GM18951 (cell line): ENCODE data around the gene MAPKBP1.

Experiments used
- POLR2A ChIP-seq: IDR thresholded peaks from 4 replicates; pipeline ENCODE4 v1.6.1; 2011; ENCODE audit warnings: mild to moderate bottlenecking; ENCODE audit not compliant: insufficient read length, insufficient read depth; ENCODE audit errors: extremely low read depth
- in situ Hi-C: fragments of 300-500 bp; cut with MboI; formaldehyde crosslinking; loops from one replicate; pipeline ENCODE4 v1.12.0; 2022; ENCODE audit warnings: low sequenced_read_pairs, mixed read lengths, inconsistent platforms; ENCODE audit not compliant: unreplicated experiment

MAPKBP1 gene

GRCh38 chr15:41857316-41857715, 83.0 kb downstream of the MAPKBP1 start:
- in situ Hi-C loops, result no loop called here
- no peak for TF ChIP-seq POLR2A

DNA sequence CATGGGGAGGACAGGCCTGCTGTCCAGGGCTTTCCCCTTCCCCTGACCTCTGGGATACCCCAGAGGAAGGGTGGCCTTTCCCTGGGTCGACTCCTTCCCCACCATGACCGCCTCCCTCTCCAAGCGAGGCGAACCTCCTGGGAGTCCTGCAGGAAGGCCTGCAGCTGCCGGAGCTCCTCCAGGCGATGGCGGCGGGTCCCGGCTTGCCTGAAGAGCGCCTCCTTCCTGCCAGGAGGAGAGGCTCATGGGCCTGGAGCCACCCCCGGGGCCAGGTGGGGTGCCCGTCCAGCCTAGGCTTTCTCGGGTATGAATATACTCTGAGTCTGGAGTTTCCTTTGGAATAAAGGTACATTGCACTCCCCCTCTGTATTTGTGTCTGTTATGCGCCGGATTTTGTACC, 84.5 kb downstream of the MAPKBP1 start:
- in situ Hi-C loops, result no loop called here
- TF ChIP-seq POLR2A, result no peak

DNA sequence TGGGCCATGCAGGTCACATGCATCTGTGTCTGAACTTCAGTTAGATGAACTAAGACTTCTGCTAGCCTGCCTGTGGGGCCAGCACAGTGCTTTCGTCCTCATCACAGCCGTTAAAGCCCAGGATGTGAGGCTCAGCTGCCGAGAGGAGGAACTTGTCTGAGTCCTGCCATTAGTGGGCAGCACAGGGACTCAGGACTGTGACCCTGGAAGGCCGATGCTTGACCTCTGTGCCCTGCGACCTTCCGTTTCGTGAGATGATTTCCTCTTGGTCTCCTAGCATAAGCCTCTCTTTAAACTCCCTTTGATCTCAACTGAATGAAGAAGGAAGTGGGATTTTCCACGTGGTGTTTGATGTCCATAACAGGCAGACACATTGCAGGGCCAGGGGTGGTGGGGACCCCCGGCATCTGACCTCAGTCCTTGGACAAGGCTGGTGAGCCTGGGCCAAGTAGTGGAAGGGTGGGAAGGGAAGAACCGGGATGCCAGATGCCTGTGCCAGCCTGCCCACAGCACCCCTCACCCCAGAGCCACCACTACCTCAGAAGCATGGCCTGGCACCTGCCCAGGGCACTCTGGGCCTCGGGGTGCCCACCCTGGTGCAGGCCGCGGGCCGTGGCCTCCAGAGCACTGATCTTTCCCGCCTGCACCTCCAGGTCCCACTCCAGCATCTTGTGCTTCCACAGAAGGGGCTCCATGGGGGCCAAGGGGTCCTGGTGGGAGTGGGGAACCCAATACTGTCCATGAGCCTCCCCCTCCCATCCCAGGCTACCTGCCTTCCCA, 86.0 kb downstream of the MAPKBP1 start:
- TF ChIP-seq POLR2A, result no peak
- in situ Hi-C loops, result no loop called here

DNA sequence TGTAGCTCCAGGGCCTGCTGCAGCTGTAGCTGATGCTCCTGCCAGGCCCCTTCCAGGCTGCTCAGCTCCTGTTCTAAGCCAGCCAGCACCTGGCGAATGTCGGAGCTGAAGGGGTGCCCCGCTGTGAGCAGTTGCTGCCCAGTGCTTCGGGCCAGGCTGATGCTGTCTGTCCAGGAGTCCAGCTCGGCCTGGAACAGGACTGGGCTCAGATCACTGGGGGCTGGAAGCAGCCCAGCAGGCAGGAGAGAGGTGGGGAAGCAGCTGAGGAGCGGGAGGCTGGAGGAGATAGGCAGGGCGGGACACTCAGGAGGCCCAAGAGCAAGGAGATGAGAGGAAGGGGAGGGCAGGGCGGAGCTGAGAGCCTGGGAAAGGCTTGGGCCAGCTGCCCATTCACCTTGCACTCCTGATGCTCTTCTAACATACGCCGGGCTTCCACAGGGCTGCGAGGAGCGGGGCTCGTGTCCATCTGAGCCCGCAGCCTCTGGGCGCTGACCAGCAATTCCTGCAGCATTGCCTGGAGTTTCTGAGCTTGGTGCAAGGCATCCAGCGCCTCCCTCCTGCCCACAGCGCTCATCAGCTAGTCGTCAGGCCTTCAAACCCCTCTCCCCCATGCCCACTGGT, 87.6 kb downstream of the MAPKBP1 start:
- in situ Hi-C loops, result no loop called here
- TF ChIP-seq POLR2A, result no peak

- TF ChIP-seq POLR2A, result no peak
Observed at GRCh38 chr15:41862515-41863116, 88.3 kb downstream of the MAPKBP1 start.

DNA sequence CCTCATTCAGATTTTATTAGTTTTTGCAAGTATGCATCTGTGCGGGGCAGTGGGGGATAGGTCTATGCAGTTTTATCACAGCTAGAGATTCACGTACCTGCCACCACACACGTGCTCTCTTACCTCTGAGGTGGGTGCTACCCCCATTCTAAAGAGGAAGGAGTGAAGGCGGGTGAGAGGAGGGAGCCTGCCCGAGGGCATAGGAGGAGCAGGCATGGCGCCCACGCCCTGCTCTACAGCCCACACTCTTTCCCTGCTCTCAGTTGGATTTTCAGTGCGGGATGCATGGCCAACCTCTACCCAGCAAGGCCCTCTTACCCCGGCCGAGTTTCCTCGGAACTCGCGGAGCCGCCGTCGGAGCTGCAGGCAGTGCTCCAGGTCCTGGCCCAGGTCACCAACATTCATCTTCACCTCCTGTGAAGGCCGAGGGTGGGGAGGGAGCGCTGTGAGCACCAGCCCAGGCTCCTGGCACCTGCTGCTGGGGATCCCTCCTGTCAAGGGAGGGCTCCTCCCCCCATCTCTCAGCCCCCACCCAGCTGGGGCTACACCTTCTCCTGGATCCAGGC, 91.3 kb downstream of the MAPKBP1 start:
- in situ Hi-C loops, result no loop called here
- no peak for TF ChIP-seq POLR2A

More at GRCh38 chr15:41862515-41863116, 88.3 kb downstream of the MAPKBP1 start:
- in situ Hi-C loops, result no loop called here

DNA sequence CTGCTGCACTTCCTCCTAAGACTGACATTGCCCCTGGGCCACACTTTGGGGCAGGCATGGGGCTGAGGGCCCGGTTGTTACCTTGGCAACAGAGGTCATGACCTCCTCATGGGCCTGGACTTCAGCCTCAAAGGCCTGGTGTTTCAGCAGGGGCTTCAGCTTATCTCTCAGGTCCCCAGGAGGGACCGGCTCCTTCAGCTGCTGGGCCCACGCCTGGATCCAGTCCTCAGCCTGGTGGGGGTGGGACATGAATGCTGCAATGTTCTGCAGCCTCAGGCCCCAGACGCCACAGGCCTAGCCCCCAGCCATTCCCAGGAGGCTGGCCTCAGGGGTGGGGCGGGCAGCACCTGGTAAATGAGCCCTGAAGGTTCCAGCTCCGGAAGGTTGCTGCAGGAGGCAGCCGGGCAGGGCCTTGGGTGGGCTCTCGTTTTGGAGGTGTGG, 92.0 kb downstream of the MAPKBP1 start:
- TF ChIP-seq POLR2A, result no peak
- in situ Hi-C loops, result no loop called here

- in situ Hi-C loops, result no loop called here
- no peak for TF ChIP-seq POLR2A
Observed at GRCh38 chr15:41866872-41867579, 92.7 kb downstream of the MAPKBP1 start.

- no peak for TF ChIP-seq POLR2A
- in situ Hi-C loops, result no loop called here
Observed at GRCh38 chr15:41868321-41868720, 94.0 kb downstream of the MAPKBP1 start.

DNA sequence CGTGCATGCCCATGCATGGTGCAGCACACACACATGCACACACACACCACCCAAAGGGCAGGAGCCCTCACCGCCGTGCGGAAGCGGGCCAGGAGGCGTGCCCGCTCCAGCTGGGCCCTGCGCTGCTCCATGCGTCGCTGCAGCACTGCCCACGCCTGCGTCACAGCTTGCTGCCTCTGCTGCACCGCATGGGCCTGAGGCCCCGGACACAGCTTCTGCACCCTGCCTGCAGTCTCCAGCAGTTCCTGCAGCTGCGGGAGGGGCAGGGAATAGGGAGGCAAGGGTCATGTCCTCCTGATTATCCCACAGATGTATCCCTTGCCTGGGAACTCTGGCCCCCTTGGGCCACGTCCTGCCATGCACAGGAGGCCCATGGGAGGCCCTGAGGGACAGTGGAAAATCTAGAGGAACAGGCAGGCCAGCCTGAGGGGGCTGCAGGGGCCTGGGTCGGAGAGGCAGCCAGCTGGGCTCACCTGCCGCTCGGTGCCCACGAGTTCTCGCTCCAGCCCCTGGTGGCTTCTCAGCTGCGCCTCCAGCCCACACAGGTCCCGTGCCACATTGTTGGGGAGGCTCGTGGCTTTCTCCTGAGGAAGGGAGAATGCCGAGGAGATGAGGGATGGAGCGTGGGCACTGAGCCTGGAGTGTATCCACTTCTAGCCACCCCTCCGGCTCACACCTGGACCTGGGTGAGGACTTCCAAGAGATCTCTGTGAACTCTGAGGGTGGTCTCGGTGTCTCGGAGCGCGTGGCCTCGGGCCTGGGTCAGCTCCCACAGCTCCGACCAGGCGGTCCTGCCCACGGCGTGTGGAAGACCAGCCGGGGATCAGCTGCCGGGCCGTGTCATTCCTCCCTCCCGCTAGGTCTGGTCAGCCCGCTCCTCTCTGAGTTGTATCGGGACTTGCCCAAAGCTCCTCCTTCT, 95.7 kb downstream of the MAPKBP1 start:
- in situ Hi-C loops, result no loop called here
- TF ChIP-seq POLR2A, result no peak

DNA sequence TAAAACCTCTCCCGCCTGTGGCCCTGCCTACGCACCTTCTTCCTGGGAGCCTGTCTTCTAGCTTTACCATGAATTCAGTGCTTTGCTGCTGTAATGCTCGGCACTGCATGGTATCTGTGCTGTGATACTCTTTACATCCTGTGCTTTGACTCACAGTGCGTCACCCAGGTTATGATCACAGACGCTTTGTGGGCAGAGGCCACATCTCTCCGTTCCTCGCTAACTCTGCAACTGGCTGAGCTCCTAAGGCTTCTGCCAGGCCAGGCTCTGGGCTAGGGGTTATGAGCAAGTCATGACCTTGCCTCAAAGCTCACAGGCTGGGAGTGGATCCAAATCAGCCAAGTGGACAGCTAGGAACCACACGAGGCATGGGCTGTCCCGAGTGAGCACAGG, 96.4 kb downstream of the MAPKBP1 start:
- no peak for TF ChIP-seq POLR2A
- in situ Hi-C loops, result no loop called here
